Neural cell (in vitro differentiated cells): ENCODE measurements around the gene FIGNL2.

Experiments
- CTCF ChIP-seq: fragments of 450-650 bp; IDR thresholded peaks from 2 replicates; pipeline ENCODE4 v1.5.1; 2014; ENCODE audit warnings: antibody characterized with exemption, mild to moderate bottlenecking, moderate library complexity; ENCODE audit not compliant: poor library complexity, severe bottlenecking
- EP300 ChIP-seq: fragments of 450-650 bp; conservative IDR thresholded peaks from 2 replicates; pipeline ENCODE4 v1.6.1; 2014; ENCODE audit warnings: antibody characterized with exemption, mild to moderate bottlenecking, moderate library complexity; ENCODE audit not compliant: poor library complexity, severe bottlenecking
- EZH2 ChIP-seq: fragments of 200-600, 300-800 bp; shearing (Covaris generic), sonication (generic); IDR thresholded peaks from 2 replicates; pipeline ENCODE4 v1.6.1; 2014; ENCODE audit warnings: antibody characterized with exemption, low read length, borderline replicate concordance, mild to moderate bottlenecking; ENCODE audit not compliant: insufficient read depth, poor library complexity, severe bottlenecking
- MXI1 ChIP-seq: fragments of 450-650 bp; conservative IDR thresholded peaks from 2 replicates; pipeline ENCODE4 v1.6.1; 2014; ENCODE audit warnings: antibody characterized with exemption, mild to moderate bottlenecking; ENCODE audit not compliant: poor library complexity, severe bottlenecking
- POLR2AphosphoS5 ChIP-seq: IDR thresholded peaks from 2 replicates; pipeline ENCODE4 v1.6.1; 2012
- RAD21 ChIP-seq: fragments of 450-650 bp; conservative IDR thresholded peaks from 2 replicates; pipeline ENCODE4 v1.6.1; 2014; ENCODE audit warnings: antibody characterized with exemption, mild to moderate bottlenecking, moderate library complexity
- REST ChIP-seq: IDR thresholded peaks from 2 replicates; pipeline ENCODE4 v1.6.1; 2012; ENCODE audit warnings: borderline replicate concordance
- SMC3 ChIP-seq: fragments of 450-650 bp; conservative IDR thresholded peaks from 2 replicates; pipeline ENCODE4 v1.6.1; 2014; ENCODE audit warnings: antibody characterized with exemption, mild to moderate bottlenecking, moderate library complexity; ENCODE audit not compliant: poor library complexity

GRCh38 chr12:51863363-51863932 is 14.9 kb upstream of the FIGNL2 start:
- TF ChIP-seq CTCF (no peak), EZH2 (no peak), RAD21 (no peak), REST (no peak), EP300 (no peak), POLR2AphosphoS5 (no peak), MXI1 (no peak), SMC3 (no peak)
